ENCODE results near the gene RALY.

Gene RALY

GRCh38 chr20:33993576-33994221 is at the start of gene RALY:
Gene RALY, plus strand, starts transcription at chr20:33993911. Its CDS starts 78,164 bp downstream, at chr20:34072075.
- DNase-seq (ENCODE audit: low spot score) = peak; percentile 95

GRCh38 chr20:33944914-33945313 is 48.8 kb upstream of the RALY start:
- DNase-seq (ENCODE audit: low spot score) = no peak

- no peak for DNase-seq (ENCODE audit: low spot score)
Measured at GRCh38 chr20:33945391-33946081, 48.2 kb upstream of the RALY start.

GRCh38 chr20:33947709-33948295 is 45.9 kb upstream of the RALY start:
- DNase-seq (ENCODE audit: low spot score) = peak; percentile 5

- DNase-seq (ENCODE audit: low spot score) = no peak
Measured at GRCh38 chr20:33948480-33948879, 45.2 kb upstream of the RALY start.

- DNase-seq (ENCODE audit: low spot score) = no peak
Measured at GRCh38 chr20:33951171-33951570, 42.5 kb upstream of the RALY start.

GRCh38 chr20:33954504-33954903 is 39.2 kb upstream of the RALY start:
- DNase-seq (ENCODE audit: low spot score) = no peak

GRCh38 chr20:33963751-33964150 is 30.0 kb upstream of the RALY start:
- no peak for DNase-seq (ENCODE audit: low spot score)

- no peak for DNase-seq (ENCODE audit: low spot score)
Measured at GRCh38 chr20:33964441-33964840, 29.3 kb upstream of the RALY start.

GRCh38 chr20:33967126-33967525 is 26.6 kb upstream of the RALY start:
- DNase-seq (ENCODE audit: low spot score) = no peak

- no peak for DNase-seq (ENCODE audit: low spot score)
Measured at GRCh38 chr20:33969563-33969962, 24.1 kb upstream of the RALY start.

- no peak for DNase-seq (ENCODE audit: low spot score)
Measured at GRCh38 chr20:33970229-33970628, 23.5 kb upstream of the RALY start.

GRCh38 chr20:33971147-33971975 is 22.4 kb upstream of the RALY start:
- DNase-seq (ENCODE audit: low spot score) = no peak

GRCh38 chr20:33976959-33977358 is 16.8 kb upstream of the RALY start:
- no peak for DNase-seq (ENCODE audit: low spot score)

- no peak for DNase-seq (ENCODE audit: low spot score)
Measured at GRCh38 chr20:33977535-33977934, 16.2 kb upstream of the RALY start.

- no peak for DNase-seq (ENCODE audit: low spot score)
Measured at GRCh38 chr20:33979094-33979493, 14.6 kb upstream of the RALY start.

- no peak for DNase-seq (ENCODE audit: low spot score)
Measured at GRCh38 chr20:33981347-33981746, 12.4 kb upstream of the RALY start.

- no peak for DNase-seq (ENCODE audit: low spot score)
Measured at GRCh38 chr20:33981964-33982363, 11.7 kb upstream of the RALY start.

- DNase-seq (ENCODE audit: low spot score) = no peak
Measured at GRCh38 chr20:33983371-33983770, 10.3 kb upstream of the RALY start.

- DNase-seq (ENCODE audit: low spot score) = no peak
Measured at GRCh38 chr20:33984182-33984719, 9.5 kb upstream of the RALY start.

GRCh38 chr20:33985280-33985679 is 8.4 kb upstream of the RALY start:
- DNase-seq (ENCODE audit: low spot score) = no peak

- no peak for DNase-seq (ENCODE audit: low spot score)
Measured at GRCh38 chr20:33985830-33986229, 7.9 kb upstream of the RALY start.

All from CD4-positive, alpha-beta T cell treated with Interleukin-6 at 100 ng/mL for 8 hours (primary cell).